ENCODE data around the gene FAM76B.

FAM76B gene

GRCh38 chr11:95788921-95789505 is 569 bp downstream of the FAM76B start:
- Histone ChIP-seq H3K9me2 (replicated peaks; ENCODE audit: insufficient read depth, low read length) (no peaks in the 10 kb centered on the region), H3K9me3 (ENCODE audit: insufficient read depth, low read length) (no peaks in the 10 kb centered on the region), H3K36me3 (ENCODE audit: low read length) (peaks cover 22% of the 10 kb centered on the region; the same call in 1 of the 2 replicates), H2AFZ (ENCODE audit: low read depth, low read length, severe bottlenecking) (peak overlapping the region; percentile 70), H3K27me3 (ENCODE audit: low read length) (no peaks in the 10 kb centered on the region), H3K27ac (ENCODE audit: low read depth, low read length) (peak overlapping the region; percentile 96), H3F3A (ENCODE audit: insufficient read depth) (peaks cover 9% of the 10 kb centered on the region; the same call in 1 of the 2 replicates), H3K4me3 (ENCODE audit: insufficient read depth, low read length, poor library complexity, severe bottlenecking) (peak overlapping the region; percentile 100), H3K4me2 (ENCODE audit: low read depth, low read length, poor library complexity, severe bottlenecking) (peak overlapping the region; percentile 78), H3K9ac (ENCODE audit: low read length) (peak overlapping the region; percentile 100), H4K20me1 (ENCODE audit: low read depth, low read length) (peaks cover 5% of the 10 kb centered on the region; the same call in 1 of the 2 replicates), H3K79me2 (ENCODE audit: insufficient read depth, low read length) (peaks cover 56% of the 10 kb centered on the region)
- TF ChIP-seq CTCF (IDR thresholded peaks at IDR 0.05; ENCODE audit: insufficient read depth, low read length, poor library complexity, severe bottlenecking) (peak; percentile 11), EZH2phosphoT487 (conservative IDR thresholded peaks at IDR 0.05; ENCODE audit: low read length) (no peak)

- no peak overlapping the region for H3K27ac ChIP-seq (ENCODE audit: low read depth, low read length)
- H3K9ac ChIP-seq (ENCODE audit: low read length): no peak overlapping the region
- H3K9me3 ChIP-seq (ENCODE audit: insufficient read depth, low read length): no peaks in the 10 kb centered on the region
- peak overlapping the region; percentile 3 for H3K4me2 ChIP-seq (ENCODE audit: low read depth, low read length, poor library complexity, severe bottlenecking)
- H3K4me3 ChIP-seq (ENCODE audit: insufficient read depth, low read length, poor library complexity, severe bottlenecking): no peak overlapping the region
- H3K9me2 ChIP-seq (replicated peaks; ENCODE audit: insufficient read depth, low read length): no peaks in the 10 kb centered on the region
- H4K20me1 ChIP-seq (ENCODE audit: low read depth, low read length): no peaks in the 10 kb centered on the region
- no peak for TF ChIP-seq CTCF (IDR thresholded peaks at IDR 0.05; ENCODE audit: insufficient read depth, low read length, poor library complexity, severe bottlenecking)
- TF ChIP-seq EZH2phosphoT487 (conservative IDR thresholded peaks at IDR 0.05; ENCODE audit: low read length): no peak
- H3K27me3 ChIP-seq (ENCODE audit: low read length): no peaks in the 10 kb centered on the region
- H3K36me3 ChIP-seq (ENCODE audit: low read length): peaks cover 80% of the 10 kb centered on the region
- H3F3A ChIP-seq (ENCODE audit: insufficient read depth): peaks cover 7% of the 10 kb centered on the region; the same call in 1 of the 2 replicates
- H3K79me2 ChIP-seq (ENCODE audit: insufficient read depth, low read length): 0 out of 2 replicates have a peak, but pooled peaks cover 5% of the 10 kb centered on the region
- no peak overlapping the region for H2AFZ ChIP-seq (ENCODE audit: low read depth, low read length, severe bottlenecking)
Measured at GRCh38 chr11:95780544-95780943, 9.0 kb downstream of the FAM76B start.

- peaks cover 7% of the 10 kb centered on the region; the same call in 1 of the 2 replicates for H3F3A ChIP-seq (ENCODE audit: insufficient read depth)
- no peaks in the 10 kb centered on the region for H4K20me1 ChIP-seq (ENCODE audit: low read depth, low read length)
- H2AFZ ChIP-seq (ENCODE audit: low read depth, low read length, severe bottlenecking): no peak overlapping the region
- no peak overlapping the region for H3K4me2 ChIP-seq (ENCODE audit: low read depth, low read length, poor library complexity, severe bottlenecking)
- TF ChIP-seq CTCF (IDR thresholded peaks at IDR 0.05; ENCODE audit: insufficient read depth, low read length, poor library complexity, severe bottlenecking) (no peak), EZH2phosphoT487 (conservative IDR thresholded peaks at IDR 0.05; ENCODE audit: low read length) (no peak)
- no peaks in the 10 kb centered on the region for H3K27me3 ChIP-seq (ENCODE audit: low read length)
- H3K27ac ChIP-seq (ENCODE audit: low read depth, low read length): no peak overlapping the region
- no peaks in the 10 kb centered on the region for H3K9me3 ChIP-seq (ENCODE audit: insufficient read depth, low read length)
- H3K9ac ChIP-seq (ENCODE audit: low read length): no peak overlapping the region
- no peaks in the 10 kb centered on the region for H3K9me2 ChIP-seq (replicated peaks; ENCODE audit: insufficient read depth, low read length)
- 0 out of 2 replicates have a peak, but pooled peaks cover 5% of the 10 kb centered on the region for H3K79me2 ChIP-seq (ENCODE audit: insufficient read depth, low read length)
- H3K4me3 ChIP-seq (ENCODE audit: insufficient read depth, low read length, poor library complexity, severe bottlenecking): no peak overlapping the region
- peaks cover 94% of the 10 kb centered on the region for H3K36me3 ChIP-seq (ENCODE audit: low read length)
Measured at GRCh38 chr11:95778699-95779098, 10.9 kb downstream of the FAM76B start.
